ENCODE data around the gene TEAD1. TPM values are rescaled to one million over a fixed set of nuclear protein-coding genes. Genes with fewer than 3 reads are reported as not detected.

The TEAD1 gene
- total RNA-seq, 6 experiments from 2014 or later: 218 to 252 (median 227) TPM

DNA sequence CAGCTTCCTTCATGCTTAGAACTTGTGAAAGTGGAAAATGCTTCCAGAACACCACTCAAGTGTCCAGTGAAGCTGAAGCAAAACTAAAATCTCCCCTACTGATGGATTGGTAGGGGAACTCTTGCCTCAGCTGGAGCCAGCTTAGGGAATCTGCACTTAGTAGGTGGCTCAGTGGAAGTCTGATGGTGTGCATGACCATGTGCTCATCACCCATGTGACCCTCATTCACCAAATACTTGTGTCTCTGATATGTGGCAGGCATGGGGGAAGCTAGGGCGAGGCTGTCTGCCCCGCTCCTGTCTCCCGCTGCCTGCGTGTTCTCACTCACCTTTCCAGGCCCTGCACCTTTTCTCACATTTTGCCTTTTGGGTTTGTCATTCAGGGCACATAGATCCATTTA is 7.2 kb downstream of the TEAD1 start:
- H3K4me1 Mint-ChIP-seq (ENCODE audit: low read depth): peaks cover 93% of the 10 kb centered on the region
- peak overlapping the region; percentile 78 for H3K27ac Mint-ChIP-seq
- peaks cover 59% of the 10 kb centered on the region for H3K36me3 Mint-ChIP-seq (ENCODE audit: low read depth)
- H3K9me3 Mint-ChIP-seq: no peaks in the 10 kb centered on the region
- peaks cover 9% of the 10 kb centered on the region for H3K27me3 Mint-ChIP-seq (ENCODE audit: insufficient read depth)
- DNase-seq: no peak
- TF ChIP-seq, protein P1, sequence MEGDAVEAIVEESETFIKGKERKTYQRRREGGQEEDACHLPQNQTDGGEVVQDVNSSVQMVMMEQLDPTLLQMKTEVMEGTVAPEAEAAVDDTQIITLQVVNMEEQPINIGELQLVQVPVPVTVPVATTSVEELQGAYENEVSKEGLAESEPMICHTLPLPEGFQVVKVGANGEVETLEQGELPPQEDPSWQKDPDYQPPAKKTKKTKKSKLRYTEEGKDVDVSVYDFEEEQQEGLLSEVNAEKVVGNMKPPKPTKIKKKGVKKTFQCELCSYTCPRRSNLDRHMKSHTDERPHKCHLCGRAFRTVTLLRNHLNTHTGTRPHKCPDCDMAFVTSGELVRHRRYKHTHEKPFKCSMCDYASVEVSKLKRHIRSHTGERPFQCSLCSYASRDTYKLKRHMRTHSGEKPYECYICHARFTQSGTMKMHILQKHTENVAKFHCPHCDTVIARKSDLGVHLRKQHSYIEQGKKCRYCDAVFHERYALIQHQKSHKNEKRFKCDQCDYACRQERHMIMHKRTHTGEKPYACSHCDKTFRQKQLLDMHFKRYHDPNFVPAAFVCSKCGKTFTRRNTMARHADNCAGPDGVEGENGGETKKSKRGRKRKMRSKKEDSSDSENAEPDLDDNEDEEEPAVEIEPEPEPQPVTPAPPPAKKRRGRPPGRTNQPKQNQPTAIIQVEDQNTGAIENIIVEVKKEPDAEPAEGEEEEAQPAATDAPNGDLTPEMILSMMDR (IDR thresholded peaks at IDR 0.05): no peak
- H3K4me3 Mint-ChIP-seq: peak overlapping the region; percentile 97; the same call in 1 of the 2 replicates

DNA sequence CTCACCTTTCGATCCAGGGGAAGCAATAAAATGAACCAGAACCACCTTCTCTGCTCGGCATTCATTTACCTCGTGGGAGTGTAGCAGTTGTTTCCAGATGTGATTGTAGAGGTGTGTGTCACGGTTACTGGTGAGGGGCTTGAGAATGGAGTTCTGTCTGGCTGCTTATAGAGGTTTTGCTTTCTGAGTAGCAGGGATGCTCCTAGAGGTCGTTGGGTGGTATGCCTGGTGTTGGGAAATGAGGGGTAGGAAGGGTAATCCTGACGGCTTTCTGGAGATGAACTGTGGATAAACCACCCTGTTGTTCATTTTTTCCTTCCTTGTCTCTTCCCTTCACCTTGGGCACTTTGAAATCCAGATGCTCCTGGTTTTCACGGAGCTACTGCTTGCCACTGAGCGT is 8.1 kb downstream of the TEAD1 start:
- H3K9me3 Mint-ChIP-seq: no peaks in the 10 kb centered on the region
- peaks cover 9% of the 10 kb centered on the region for H3K27me3 Mint-ChIP-seq (ENCODE audit: insufficient read depth)
- H3K4me1 Mint-ChIP-seq (ENCODE audit: low read depth): peaks cover 100% of the 10 kb centered on the region
- no peak for DNase-seq
- peaks cover 51% of the 10 kb centered on the region for H3K36me3 Mint-ChIP-seq (ENCODE audit: low read depth)
- TF ChIP-seq, protein P1 (IDR thresholded peaks at IDR 0.05): no peak
- peak overlapping the region; percentile 16; the same call in 1 of the 2 replicates for H3K4me3 Mint-ChIP-seq
- peak overlapping the region; percentile 78 for H3K27ac Mint-ChIP-seq

DNA sequence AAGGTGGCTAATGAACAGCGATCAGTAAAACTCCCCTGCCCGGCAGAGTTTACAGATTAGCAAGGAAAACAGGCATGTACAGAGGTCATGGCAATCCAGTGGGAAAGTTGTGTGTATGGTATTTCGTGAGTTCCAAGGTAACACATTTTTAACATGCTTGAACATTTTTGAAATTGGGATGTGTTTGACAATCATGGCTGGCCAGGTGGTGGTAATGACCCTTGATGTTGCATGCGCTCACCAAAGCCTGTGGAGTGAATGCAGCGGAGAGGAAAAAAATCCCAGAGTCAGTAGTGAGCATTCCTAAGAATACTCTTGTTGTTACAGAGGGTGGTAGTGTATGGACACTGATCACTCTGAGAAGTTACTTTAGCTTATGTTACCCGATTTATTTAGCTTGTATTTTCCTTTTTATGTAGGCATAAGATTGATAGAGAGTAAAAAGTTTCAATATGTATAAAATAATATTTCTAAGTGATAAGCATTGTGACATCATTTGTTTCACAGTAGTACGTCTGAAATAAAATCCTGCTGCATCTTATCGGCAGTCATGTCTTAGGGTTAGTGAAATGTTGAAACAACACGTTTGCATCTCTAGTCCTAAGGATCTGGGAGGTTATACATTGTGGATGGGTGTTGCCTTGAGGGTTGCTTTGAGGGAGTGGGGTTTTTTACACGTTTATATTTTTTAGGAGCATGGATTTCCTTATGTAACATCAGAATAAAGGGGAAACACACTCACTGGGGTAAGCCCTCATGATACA is 8.7 kb downstream of the TEAD1 start:
- DNase-seq: no peak
- no peaks in the 10 kb centered on the region for H3K9me3 Mint-ChIP-seq

DNA sequence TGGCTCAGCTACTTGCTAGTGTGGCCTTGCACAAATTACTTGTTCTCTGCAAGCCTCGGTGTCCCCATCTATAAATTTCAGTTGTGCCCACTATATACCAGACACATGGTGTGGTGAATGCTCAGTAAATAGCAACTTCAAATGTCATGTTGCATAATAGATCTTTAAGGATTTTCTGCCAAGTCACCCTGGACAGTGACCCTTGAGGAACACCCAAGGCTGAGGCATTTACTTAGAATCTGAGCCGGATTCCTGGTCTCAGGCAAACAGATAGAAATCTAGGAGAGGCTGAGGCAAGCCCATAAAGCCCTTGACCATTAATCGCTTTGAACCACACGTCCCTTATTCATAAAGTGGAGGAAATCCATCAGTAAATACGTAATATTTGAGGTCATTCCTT is 9.7 kb downstream of the TEAD1 start:
- Mint-ChIP-seq H3K4me3 (peak overlapping the region; percentile 81), H3K9me3 (no peaks in the 10 kb centered on the region), H3K4me1 (ENCODE audit: low read depth) (peaks cover 100% of the 10 kb centered on the region), H3K36me3 (ENCODE audit: low read depth) (peaks cover 38% of the 10 kb centered on the region), H3K27me3 (ENCODE audit: insufficient read depth) (peaks cover 9% of the 10 kb centered on the region), H3K27ac (peak overlapping the region; percentile 78)
- DNase-seq: peak; percentile 84
- TF ChIP-seq, protein P1 (IDR thresholded peaks at IDR 0.05): no peak

More for the DNA sequence above, 8.7 kb downstream of the TEAD1 start:
- Mint-ChIP-seq H3K27ac (peak overlapping the region; percentile 78), H3K36me3 (ENCODE audit: low read depth) (peaks cover 45% of the 10 kb centered on the region), H3K4me1 (ENCODE audit: low read depth) (peaks cover 100% of the 10 kb centered on the region), H3K4me3 (peak overlapping the region; percentile 81), H3K27me3 (ENCODE audit: insufficient read depth) (peaks cover 9% of the 10 kb centered on the region)
- TF ChIP-seq, protein P1 (IDR thresholded peaks at IDR 0.05): no peak

DNA sequence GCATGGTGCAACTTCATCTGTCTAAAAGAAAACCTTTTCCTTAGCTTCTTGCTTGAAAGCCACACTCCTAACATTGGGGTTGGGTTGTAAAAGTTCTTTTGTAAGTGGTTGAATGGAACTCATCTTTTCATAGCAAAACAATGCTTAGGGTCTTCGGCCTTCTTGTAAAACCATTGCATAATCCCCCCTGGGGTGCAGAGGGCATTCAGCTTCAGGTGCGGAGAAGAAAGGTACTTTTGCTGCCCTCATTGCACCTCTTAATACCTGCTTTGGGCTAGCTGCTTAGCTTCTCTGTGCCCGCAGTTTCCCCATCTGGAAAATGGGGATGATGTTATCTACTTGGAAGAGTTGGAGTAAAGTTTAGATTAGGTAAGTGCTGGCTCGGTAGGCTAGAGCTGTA is 10.1 kb downstream of the TEAD1 start:
- Mint-ChIP-seq H3K4me1 (ENCODE audit: low read depth) (peaks cover 100% of the 10 kb centered on the region), H3K9me3 (no peaks in the 10 kb centered on the region), H3K27me3 (ENCODE audit: insufficient read depth) (peaks cover 9% of the 10 kb centered on the region), H3K27ac (peak overlapping the region; percentile 78), H3K36me3 (ENCODE audit: low read depth) (peaks cover 42% of the 10 kb centered on the region), H3K4me3 (peak overlapping the region; percentile 81)
- DNase-seq: no peak
- TF ChIP-seq, protein P1 (IDR thresholded peaks at IDR 0.05): no peak

Measured in HFFc6 (cell line).